SK-N-SH (cell line): ENCODE results near the gene COBL. TPM values are rescaled to one million over a fixed set of nuclear protein-coding genes. Genes with fewer than 3 reads are reported as not detected.

ENCODE experiments used
- CTCF ChIA-PET: fragments of 300-600, 350-600 bp; formaldehyde crosslinking; extraction: SDS; loops from one replicate; lab custom pipeline; 2021; lab: Yijun Ruan, JAX
- POLR2A ChIA-PET: fragments of 350-600 bp; sonication (Branson Sonifier 250); formaldehyde crosslinking; extraction: SDS; loops from one replicate; lab custom pipeline; 2020; ENCODE audit warnings: antibody characterized with exemption, inconsistent platforms; lab: Yijun Ruan, JAX
- DNase-seq: peaks from one replicate; pipeline ENCODE4 v3.0.0; 2012
- H2AFZ ChIP-seq: fragments of 200-600 bp; sonication (generic); 2 replicates; pipeline ENCODE4 v1.8.1; 2016; ENCODE audit warnings: antibody characterized with exemption, mild to moderate bottlenecking, low read depth
- H3F3A ChIP-seq: fragments of 200-600 bp; sonication (generic); replicated peaks from 2 replicates; pipeline ENCODE3; 2016; ENCODE audit warnings: antibody characterized with exemption, mild to moderate bottlenecking; ENCODE audit not compliant: insufficient read depth
- H3K27ac ChIP-seq, 2 experiments: fragments of 200-500 bp in 1 of 2; fragments of 200-600 bp in 1 of 2; sonication (Bioruptor generic) in 1 of 2; sonication (generic), shearing (Covaris generic) in 1 of 2; 2 replicates each; pipeline versions ENCODE4 v1.5.1 to v1.6.1; 2014 to 2016; ENCODE audit warnings: low read depth in 2 of 2, inconsistent platforms in 1 of 2, low read length in 1 of 2, mild to moderate bottlenecking in 1 of 2, mixed read lengths in 1 of 2
- H3K27me3 ChIP-seq: fragments of 200-600 bp; sonication (generic), shearing (Covaris generic); 2 replicates; pipeline ENCODE4 v1.6.1; 2016; ENCODE audit warnings: mixed run types; ENCODE audit not compliant: insufficient read depth
- H3K36me3 ChIP-seq, 2 experiments: fragments of 200-500 bp in 1 of 2; fragments of 200-600 bp in 1 of 2; sonication (Bioruptor generic) in 1 of 2; sonication (generic) in 1 of 2; replicated peaks in 1 of 2; 2 replicates each; pipeline versions ENCODE3 to v1.5.1; 2014 to 2016; ENCODE audit warnings: low read length in 1 of 2, mild to moderate bottlenecking in 1 of 2; ENCODE audit not compliant: insufficient read depth in 2 of 2, control insufficient read depth in 1 of 2
- H3K4me1 ChIP-seq, 2 experiments: fragments of 200-500 bp in 1 of 2; fragments of 200-600 bp in 1 of 2; sonication (Bioruptor generic) in 1 of 2; sonication (generic), shearing (Covaris generic) in 1 of 2; 2 replicates each; pipeline versions ENCODE4 v1.5.1 to v1.6.1; 2014 to 2016; ENCODE audit warnings: low read depth in 1 of 2, low read length in 1 of 2, mixed run types in 1 of 2; ENCODE audit not compliant: insufficient read depth in 2 of 2, control insufficient read depth in 1 of 2
- H3K4me2 ChIP-seq: fragments of 200-600 bp; sonication (generic), shearing (Covaris generic); 2 replicates; pipeline ENCODE4 v1.6.1; 2017; ENCODE audit warnings: mixed run types
- H3K4me3 ChIP-seq, 2 experiments: fragments of 200-500 bp in 1 of 2; fragments of 200-600 bp in 1 of 2; sonication (Bioruptor generic) in 1 of 2; sonication (generic), shearing (Covaris generic) in 1 of 2; 2 replicates each; pipeline versions ENCODE4 v1.5.1 to v1.8.1; 2014 to 2016; ENCODE audit warnings: low read depth in 2 of 2, inconsistent platforms in 1 of 2, low read length in 1 of 2, mild to moderate bottlenecking in 1 of 2, mixed read lengths in 1 of 2, moderate library complexity in 1 of 2
- H3K79me2 ChIP-seq: fragments of 200-600 bp; sonication (generic); 2 replicates; pipeline ENCODE4 v1.8.1; 2017; ENCODE audit warnings: mild to moderate bottlenecking; ENCODE audit not compliant: insufficient read depth
- H3K9ac ChIP-seq: fragments of 200-600 bp; sonication (generic); 2 replicates; pipeline ENCODE4 v1.6.1; 2017; ENCODE audit warnings: mixed run types
- H3K9me2 ChIP-seq: fragments of 200-600 bp; sonication (generic); 2 replicates; pipeline ENCODE4 v1.6.1; 2017; ENCODE audit warnings: mixed run types
- H3K9me3 ChIP-seq: fragments of 200-600 bp; sonication (generic); 2 replicates; pipeline ENCODE4 v1.6.1; 2017; ENCODE audit warnings: mixed run types, mild to moderate bottlenecking, moderate library complexity
- H4K20me1 ChIP-seq: fragments of 200-600 bp; sonication (generic); 2 replicates; pipeline ENCODE4 v1.6.1; 2017; ENCODE audit warnings: mild to moderate bottlenecking, mixed run types; ENCODE audit not compliant: insufficient read depth
- ELF1 ChIP-seq: IDR thresholded peaks from 2 replicates; pipeline ENCODE4 v1.4.0; 2012
- EP300 ChIP-seq, 2 experiments: IDR thresholded peaks; 2 replicates each; pipeline versions ENCODE4 v1.4.0 to v1.6.1; 2012; ENCODE audit warnings: borderline replicate concordance in 1 of 2, low read depth in 1 of 2, low read length in 1 of 2
- FOXJ3 ChIP-seq: sonication (generic); formaldehyde crosslinking; IDR thresholded peaks from 2 replicates; pipeline ENCODE4 v1.5.1; 2020; ENCODE audit warnings: mild to moderate bottlenecking, missing genetic modification reagents
- FOXM1 ChIP-seq: IDR thresholded peaks from 2 replicates; pipeline ENCODE4 v1.4.0; 2012; ENCODE audit warnings: low read depth, mild to moderate bottlenecking
- GABPA ChIP-seq: IDR thresholded peaks from 2 replicates; pipeline ENCODE4 v1.4.0; 2012; ENCODE audit warnings: low read depth, mild to moderate bottlenecking
- GATA2 ChIP-seq: sonication (generic); formaldehyde crosslinking; IDR thresholded peaks from 2 replicates; pipeline ENCODE4 v1.5.0; 2020; ENCODE audit warnings: mild to moderate bottlenecking, missing genetic modification reagents
- NRF1 ChIP-seq: IDR thresholded peaks from 2 replicates; pipeline ENCODE4 v1.6.1; 2012; ENCODE audit warnings: low read depth, mild to moderate bottlenecking, low read length
- RCOR1 ChIP-seq: fragments of 150-350 bp; IDR thresholded peaks from 2 replicates; pipeline ENCODE4 v1.6.1; 2017; ENCODE audit warnings: antibody characterized with exemption, low read length
- SIN3A ChIP-seq: IDR thresholded peaks from 2 replicates; pipeline ENCODE4 v1.6.1; 2012; ENCODE audit warnings: low read depth, mild to moderate bottlenecking, low read length, moderate library complexity, borderline replicate concordance
- TAF1 ChIP-seq: IDR thresholded peaks from 2 replicates; pipeline ENCODE4 v1.6.1; 2012; ENCODE audit warnings: low read depth, mild to moderate bottlenecking, low read length, moderate library complexity, borderline replicate concordance
- TEAD4 ChIP-seq: IDR thresholded peaks from 2 replicates; pipeline ENCODE4 v1.4.0; 2012; ENCODE audit warnings: mild to moderate bottlenecking, borderline replicate concordance; ENCODE audit not compliant: insufficient read depth
- USF2 ChIP-seq: fragments of 150-350 bp; IDR thresholded peaks from 2 replicates; pipeline ENCODE4 v1.6.1; 2017; ENCODE audit warnings: antibody characterized with exemption, low read length, low read depth, borderline replicate concordance
- YY1 ChIP-seq: IDR thresholded peaks from 2 replicates; pipeline ENCODE4 v1.4.0; 2012; ENCODE audit warnings: low read depth, mild to moderate bottlenecking
- ZBTB33 ChIP-seq: IDR thresholded peaks from 2 replicates; pipeline ENCODE4 v1.4.0; 2012; ENCODE audit warnings: low read depth, borderline replicate concordance
- WGBS: methylation state at CpG from one replicate; pipeline ENCODE4 v1.1.6; 2017; ENCODE audit warnings: low lambda C conversion rate; 5-methylcytosine and 5-hydroxymethylcytosine counted together
- polyA plus RNA-seq, 3 experiments: library from polyadenylated mRNA; depleted of rRNA; stranded (reverse); fragments of >200 nt; gene quantifications; 2 replicates each; pipeline ENCODE4 v1.2.3, GENCODE V29; 2012

Gene COBL
- polyA plus RNA-seq, 1 of the 3 experiments (the other 2 are of a cell fraction), result under 0.01 TPM

DNA sequence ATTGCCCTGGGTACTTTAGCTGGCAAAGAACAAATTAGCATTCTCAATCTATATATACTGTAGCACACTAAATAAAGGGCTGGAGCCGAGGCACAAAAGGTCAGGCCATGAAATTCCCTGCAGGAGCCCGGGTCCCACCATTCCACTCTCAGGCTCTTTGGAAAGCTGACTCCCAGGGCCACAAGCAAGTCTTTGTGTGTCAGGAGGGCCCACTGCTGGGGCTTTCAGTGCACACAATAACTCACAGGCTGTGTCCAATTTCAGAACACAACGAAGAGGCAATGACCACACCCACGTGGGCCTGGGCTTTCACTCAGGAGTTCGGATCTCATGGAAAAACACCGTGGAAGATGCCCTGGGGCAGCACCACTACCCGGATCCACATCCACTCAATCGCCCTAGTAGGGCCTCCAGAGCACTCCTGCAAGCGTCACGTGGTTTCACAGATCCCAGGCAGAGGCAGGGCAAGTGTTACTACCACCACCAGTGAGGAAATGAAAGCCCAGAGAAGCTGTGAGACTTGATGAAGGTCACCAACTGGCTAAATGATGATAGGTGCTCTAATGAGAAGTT is 60.3 kb downstream of the COBL start:
- Histone ChIP-seq H3K4me3 (no peak overlapping the region), H3K9me2 (no peaks in the 10 kb centered on the region), H3K79me2 (no peaks in the 10 kb centered on the region), H3K27ac (no peak overlapping the region), H3K4me1 (no peaks in the 10 kb centered on the region), H3K9me3 (no peaks in the 10 kb centered on the region), H3K9ac (no peak overlapping the region), H2AFZ (no peak overlapping the region), H3F3A (no peaks in the 10 kb centered on the region), H3K4me2 (no peak overlapping the region), H3K27me3 (no peaks in the 10 kb centered on the region), H4K20me1 (no peaks in the 10 kb centered on the region), H3K36me3 (no peaks in the 10 kb centered on the region)
- ChIA-PET POLR2A (no interaction called here), CTCF (interaction anchor here (0.7 to 1.2 kb wide), 3 partner anchors 13 to 95 kb away, joined by 3 to 6 read pairs (median 5); no protein-coding TSS in a partner anchor)
- no peak for TF ChIP-seq RCOR1
- 8% methylated on average over 10 of the region's 10 CpGs for WGBS
- DNase-seq, result no peak

GRCh38 chr7:51255536-51256208 is 60.9 kb downstream of the COBL start:
- no peaks in the 10 kb centered on the region for H3K4me1 ChIP-seq
- CTCF ChIA-PET, result no interaction called here
- H3K36me3 ChIP-seq, result no peaks in the 10 kb centered on the region
- TF ChIP-seq GABPA (no peak), ZBTB33 (no peak), NRF1 (no peak), TEAD4 (no peak), EP300 (IDR thresholded peaks at IDR 0.05; ENCODE audit: borderline replicate concordance in 1 of 2, low read depth in 1 of 2, low read length in 1 of 2) (no peak), FOXM1 (no peak), YY1 (no peak), SIN3A (no peak), TAF1 (no peak), GATA2 (CRISPR knock-in tag) (no peak), ELF1 (no peak), USF2 (no peak), FOXJ3 (no peak)
- H3K9me3 ChIP-seq, result no peaks in the 10 kb centered on the region
- H3K27me3 ChIP-seq, result no peaks in the 10 kb centered on the region
- no peak overlapping the region for H3K4me2 ChIP-seq
- H3F3A ChIP-seq, result no peaks in the 10 kb centered on the region
- no peaks in the 10 kb centered on the region for H4K20me1 ChIP-seq
- H3K9ac ChIP-seq, result no peak overlapping the region
- DNase-seq, result no peak
- H3K4me3 ChIP-seq, result no peak overlapping the region
- no peaks in the 10 kb centered on the region for H3K9me2 ChIP-seq
- no peaks in the 10 kb centered on the region for H3K79me2 ChIP-seq
- H3K27ac ChIP-seq, result no peak overlapping the region
- POLR2A ChIA-PET, result no interaction called here
- no peak overlapping the region for H2AFZ ChIP-seq
- WGBS, result 22% methylated on average over 9 of the region's 11 CpGs
